Activated naive CD4-positive, alpha-beta T cell treated with anti-CD3 and anti-CD28 coated beads, Interleukin-2, amount 50 U/mL, for 16 hours (primary cell): ENCODE measurements around the gene UQCC5.
"Not testable (repeated sequence)": the region's sequence is repeated elsewhere in the genome, so short reads cannot be mapped to it uniquely, and the experiment has no call there.

Source experiments
- DNase-seq: peaks from one replicate; pipeline ENCODE4 v3.0.0-alpha.2; 2020

UQCC5 gene

GRCh38 chr3:52523386-52524257 lies 12.8 kb upstream of the UQCC5 start:
- DNase-seq, result no peak

DNA sequence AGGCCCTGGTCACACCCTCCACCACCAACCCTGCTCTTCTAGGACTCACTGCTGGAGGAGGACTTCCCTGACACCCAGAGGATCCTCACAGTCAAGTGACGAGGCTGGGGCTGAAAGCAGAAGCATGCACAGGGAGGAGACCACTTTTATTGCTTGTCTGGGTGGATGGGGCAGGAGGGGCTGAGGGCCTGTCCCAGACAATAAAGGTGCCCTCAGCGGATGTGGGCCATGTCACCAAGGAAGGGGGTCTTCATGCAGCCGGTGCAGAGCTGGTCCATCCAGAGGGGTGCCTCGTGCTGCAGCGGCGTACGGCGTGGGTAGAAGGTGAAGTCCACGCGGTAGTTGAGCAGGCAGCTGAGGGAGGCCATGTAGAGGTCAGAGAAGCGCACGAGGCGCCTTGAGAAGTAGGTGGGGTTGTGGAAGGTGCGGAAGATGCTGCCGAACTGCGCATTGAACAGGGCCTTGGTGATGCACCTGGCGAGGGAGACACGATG lies 12.1 kb upstream of the UQCC5 start:
- no peak for DNase-seq

DNA sequence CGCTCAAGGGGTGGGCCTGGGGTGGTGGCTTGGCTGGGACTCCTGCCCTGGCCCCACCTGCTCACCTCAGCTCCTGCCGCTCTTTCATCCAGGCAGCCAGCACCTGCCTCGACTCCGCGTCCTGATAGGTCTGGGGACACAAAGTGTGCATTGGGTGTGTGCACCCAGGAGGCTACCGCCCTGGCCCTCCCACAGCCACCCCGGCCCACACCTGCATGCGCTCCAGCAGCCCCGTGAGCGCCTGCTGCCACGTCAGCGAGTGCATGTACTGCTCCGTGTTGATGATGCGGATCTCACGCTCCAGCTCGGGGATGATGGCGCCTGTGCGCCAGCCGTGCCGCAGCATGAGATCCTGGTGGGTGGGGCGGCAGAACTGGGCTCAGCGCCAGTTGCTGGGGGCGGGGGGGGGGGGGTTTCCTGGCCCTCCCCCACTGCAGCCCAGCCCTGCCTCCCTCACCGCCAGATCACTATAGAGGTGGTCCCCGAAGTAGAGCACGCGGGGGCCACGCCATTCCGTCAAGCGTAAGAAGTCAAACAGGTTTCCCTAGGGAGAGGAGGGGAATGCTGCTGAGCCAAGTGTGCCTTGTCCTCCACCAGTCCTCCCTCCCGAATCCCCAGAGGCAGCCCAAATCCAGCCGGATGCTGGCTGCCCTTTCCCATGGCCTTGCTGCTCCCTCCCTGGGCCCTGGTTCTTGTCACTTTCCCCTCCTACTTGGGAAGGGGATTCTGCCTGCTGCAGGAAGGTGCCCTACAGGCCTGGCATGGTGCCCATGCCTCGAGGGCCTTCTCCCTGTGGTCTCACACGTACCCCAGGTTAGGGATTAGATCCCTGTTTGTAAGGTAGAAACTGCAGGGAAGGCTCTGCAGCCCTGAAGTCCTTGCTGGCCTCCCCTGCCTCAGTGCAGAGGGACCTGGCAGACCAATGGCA lies 11.4 kb upstream of the UQCC5 start:
- peak; percentile 3 for DNase-seq

GRCh38 chr3:52525680-52526561 lies 10.5 kb upstream of the UQCC5 start:
- peak; percentile 3 for DNase-seq

GRCh38 chr3:52526671-52527038 lies 9.8 kb upstream of the UQCC5 start:
- not testable (repeated sequence) for DNase-seq

DNA sequence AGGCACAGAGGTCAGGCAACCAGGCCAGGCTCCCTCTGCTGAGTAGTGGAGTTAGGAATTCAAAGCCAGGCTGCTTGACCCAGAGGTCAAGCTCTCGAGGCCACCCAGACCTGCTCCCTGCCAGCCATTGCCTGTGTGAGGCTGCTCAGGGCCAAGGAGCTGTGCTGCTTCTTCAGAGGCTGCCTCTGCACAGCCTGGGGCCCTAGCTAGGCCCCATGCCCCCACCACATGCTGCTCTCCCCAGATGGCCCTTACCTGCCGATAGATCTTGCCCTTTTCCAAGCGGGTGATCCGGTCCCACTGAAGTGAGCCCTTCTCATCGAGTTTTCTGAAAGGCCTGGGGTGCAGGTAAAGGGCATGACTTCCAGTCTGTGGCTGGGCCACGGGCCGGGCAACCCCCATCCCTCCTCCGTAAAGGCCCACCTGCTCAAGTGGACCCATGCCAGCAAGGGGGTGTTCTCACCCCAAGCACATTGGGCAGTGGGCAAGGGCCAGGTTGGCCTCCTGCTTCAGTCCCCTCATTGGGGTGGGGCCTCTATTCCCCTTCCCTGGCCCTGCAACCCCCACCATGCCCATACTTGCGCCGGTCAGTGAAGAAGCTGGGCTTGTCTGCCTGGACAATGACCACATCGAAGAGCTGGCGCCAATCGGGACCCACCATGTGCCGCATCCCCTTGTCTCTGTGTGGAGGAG lies 9.2 kb upstream of the UQCC5 start:
- DNase-seq, result no peak

GRCh38 chr3:52527732-52528585 lies 8.4 kb upstream of the UQCC5 start:
- no peak for DNase-seq

- no peak for DNase-seq
These were observed 7.6 kb upstream of the UQCC5 start for GRCh38 chr3:52528586-52529375.

DNA sequence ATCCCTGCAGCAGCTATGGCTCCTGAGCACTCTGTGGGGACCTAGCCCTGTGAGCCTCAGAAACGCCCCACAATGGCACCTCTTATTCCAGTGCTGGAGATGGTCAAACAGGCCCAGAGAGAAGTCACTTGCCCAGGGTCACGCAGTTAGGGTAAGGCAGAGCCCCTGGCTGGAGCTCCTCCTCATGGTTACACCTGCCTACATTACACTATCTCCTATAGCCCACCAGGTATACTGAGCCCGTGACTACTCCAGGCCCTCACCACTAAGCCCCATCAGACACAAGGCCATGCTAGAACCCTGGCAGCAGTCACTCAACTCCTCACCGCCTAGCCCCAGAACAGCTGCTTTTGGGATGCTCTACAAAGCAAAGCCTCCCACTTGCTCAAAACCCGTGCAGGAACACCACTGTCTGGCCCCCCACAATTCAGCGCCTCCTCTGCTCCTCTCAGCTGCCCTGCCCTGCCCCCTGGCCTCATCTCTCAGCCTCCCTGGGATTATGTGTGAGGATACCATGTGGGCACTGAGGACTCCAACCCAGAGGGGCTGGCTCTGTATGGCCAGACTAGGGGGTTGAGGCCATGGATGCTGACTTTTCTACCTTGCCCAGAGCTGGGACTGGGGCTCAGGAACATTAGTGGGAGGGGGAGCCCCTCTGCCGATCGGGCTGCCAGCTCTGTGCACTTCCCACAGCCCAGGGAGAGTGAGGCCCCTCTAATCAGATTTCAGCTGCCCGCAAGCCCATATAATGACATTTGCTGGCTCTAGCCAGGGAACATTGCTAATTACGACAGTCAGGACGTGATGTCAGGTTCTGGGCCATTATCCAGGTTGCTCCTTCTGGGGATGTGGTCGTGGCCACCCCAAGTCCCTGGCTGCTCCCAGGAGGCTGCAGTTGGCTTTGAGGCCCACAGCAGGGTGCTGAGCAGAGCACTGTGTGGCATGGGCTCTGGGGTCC lies 6.8 kb upstream of the UQCC5 start:
- DNase-seq, result no peak

GRCh38 chr3:52530918-52531826 lies 5.2 kb upstream of the UQCC5 start:
- no peak for DNase-seq

GRCh38 chr3:52531860-52532516 lies 4.4 kb upstream of the UQCC5 start:
- no peak for DNase-seq

- DNase-seq, result no peak
These were observed 3.9 kb upstream of the UQCC5 start for GRCh38 chr3:52532517-52532837.

DNA sequence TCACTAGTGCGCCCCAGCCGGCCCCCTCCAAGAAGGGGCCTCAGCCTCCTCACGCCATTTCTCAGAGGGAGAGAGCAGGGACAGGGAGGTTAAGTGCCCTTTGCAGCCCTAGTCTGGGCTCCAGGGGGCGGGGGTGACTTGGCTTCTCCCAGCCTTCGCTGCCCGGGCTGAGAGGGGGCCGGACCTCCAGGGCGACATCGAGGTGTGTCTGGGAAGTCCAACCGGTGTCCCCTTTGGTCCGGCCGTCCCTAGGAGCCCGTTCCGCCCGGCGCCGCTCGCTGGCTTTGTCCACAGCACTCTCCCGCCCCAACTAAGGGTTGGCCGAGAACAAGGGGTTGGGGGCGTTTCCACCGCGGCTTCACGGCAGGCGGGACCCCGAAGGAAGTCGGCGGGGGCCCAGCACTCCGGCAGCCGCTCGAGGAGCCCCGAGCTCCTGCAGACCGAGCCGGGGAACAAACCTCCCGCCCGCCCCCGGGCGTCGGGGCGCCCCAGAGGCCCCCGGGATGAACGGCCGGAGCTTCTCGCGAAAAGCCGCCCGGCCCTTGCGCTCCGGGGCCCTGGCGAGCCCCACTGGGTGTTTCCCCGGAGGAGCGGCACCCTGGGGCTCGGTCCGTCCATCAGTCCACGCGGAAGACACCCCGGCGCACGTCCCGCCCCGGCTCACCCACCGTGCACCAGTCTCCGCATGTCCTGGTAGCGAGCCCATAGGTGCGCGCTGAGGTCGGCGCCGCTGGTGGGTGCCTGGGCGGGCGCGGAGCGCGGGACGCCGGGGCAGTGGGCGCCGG lies 3.4 kb upstream of the UQCC5 start:
- DNase-seq, result no peak

DNA sequence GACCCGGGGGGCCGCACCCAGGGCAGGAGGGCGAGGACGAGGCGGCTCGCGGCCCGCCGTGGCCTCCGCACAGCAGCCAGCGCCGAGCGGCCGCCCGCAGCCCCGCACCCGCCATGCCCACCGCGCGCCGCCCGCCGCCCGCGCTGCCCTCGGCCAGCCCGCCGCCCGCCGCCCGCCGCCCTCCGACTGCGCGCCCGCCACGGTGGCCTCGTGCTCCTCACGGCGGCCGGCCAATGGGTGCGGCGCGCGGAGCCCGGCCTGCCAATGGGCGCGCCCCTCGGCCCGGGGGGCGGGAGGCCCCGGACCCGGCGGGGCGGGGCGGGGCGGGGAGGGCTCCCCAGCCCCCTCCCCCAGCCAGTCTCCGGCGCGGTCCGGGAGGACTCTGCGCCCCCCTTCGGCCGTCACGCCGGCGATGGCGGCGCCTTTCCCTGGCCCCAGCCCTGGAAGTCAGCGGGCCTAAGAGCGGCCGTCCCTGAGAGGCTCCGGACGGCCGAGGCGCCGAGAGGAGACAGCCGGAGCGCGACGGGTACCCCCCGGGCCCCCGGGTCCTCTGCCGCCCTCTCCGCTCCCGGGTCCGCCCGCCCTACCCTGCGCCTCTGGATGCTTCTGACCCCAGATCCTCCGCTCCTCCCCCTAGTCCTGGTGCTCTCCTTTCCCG lies 2.7 kb upstream of the UQCC5 start, which contains the start of gene NT5DC2:
TSS of gene NT5DC2 (minus strand) at position 235 of the 658 bp plus-strand sequence. CDS start at position 115, 120 bp downstream.
- peak; percentile 71 for DNase-seq

GRCh38 chr3:52534281-52535183 lies 1.9 kb upstream of the UQCC5 start:
- no peak for DNase-seq
